Measurements from ENCODE around the gene ABCB9. TPM values are rescaled to one million over a fixed set of nuclear protein-coding genes. Genes with fewer than 3 reads are reported as not detected.

Gene ABCB9
- total RNA-seq, 2 donors from 2014 or later, result 8.2 to 50.0 TPM

DNA sequence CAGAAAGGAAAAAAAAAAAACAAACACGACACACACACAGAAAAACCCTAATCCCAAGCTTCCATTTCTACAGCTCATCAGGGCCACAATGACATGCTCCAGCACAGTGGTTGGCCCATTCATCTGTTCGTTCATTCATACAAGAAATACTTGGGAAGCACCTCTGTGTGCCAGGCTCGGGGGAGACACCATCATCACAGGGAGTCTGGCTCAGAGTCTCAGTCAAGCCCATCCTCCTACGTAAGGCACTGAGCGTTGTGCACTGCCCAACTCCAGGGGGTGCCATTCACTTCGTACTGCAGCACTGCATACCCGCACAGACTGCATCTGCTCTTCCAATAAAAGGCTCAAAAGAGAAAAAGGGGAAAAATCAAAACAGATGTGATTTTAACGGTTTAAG lies 85.6 kb downstream of the ABCB9 start:
- intact Hi-C loops (cut with DNase I), result no loop called here
- 41% methylated on average over 8 of the region's 8 CpGs for WGBS
- TF ChIP-seq, protein P1, sequence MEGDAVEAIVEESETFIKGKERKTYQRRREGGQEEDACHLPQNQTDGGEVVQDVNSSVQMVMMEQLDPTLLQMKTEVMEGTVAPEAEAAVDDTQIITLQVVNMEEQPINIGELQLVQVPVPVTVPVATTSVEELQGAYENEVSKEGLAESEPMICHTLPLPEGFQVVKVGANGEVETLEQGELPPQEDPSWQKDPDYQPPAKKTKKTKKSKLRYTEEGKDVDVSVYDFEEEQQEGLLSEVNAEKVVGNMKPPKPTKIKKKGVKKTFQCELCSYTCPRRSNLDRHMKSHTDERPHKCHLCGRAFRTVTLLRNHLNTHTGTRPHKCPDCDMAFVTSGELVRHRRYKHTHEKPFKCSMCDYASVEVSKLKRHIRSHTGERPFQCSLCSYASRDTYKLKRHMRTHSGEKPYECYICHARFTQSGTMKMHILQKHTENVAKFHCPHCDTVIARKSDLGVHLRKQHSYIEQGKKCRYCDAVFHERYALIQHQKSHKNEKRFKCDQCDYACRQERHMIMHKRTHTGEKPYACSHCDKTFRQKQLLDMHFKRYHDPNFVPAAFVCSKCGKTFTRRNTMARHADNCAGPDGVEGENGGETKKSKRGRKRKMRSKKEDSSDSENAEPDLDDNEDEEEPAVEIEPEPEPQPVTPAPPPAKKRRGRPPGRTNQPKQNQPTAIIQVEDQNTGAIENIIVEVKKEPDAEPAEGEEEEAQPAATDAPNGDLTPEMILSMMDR (IDR thresholded peaks at IDR 0.05), result peak in 1 of 4 experiments; percentile 34
- no peak for TF ChIP-seq POLR2AphosphoS5 (IDR thresholded peaks at IDR 0.05)
- no peak for DNase-seq (ENCODE audit: low spot score)
- H3K27ac ChIP-seq, result no peak overlapping the region
- H3K4me3 ChIP-seq, result no peak overlapping the region
- H3K27me3 ChIP-seq (replicated peaks; ENCODE audit: insufficient read depth), result no peaks in the 10 kb centered on the region
- no peaks in the 10 kb centered on the region for H3K36me3 ChIP-seq
- H3K4me1 ChIP-seq (replicated peaks), result peaks cover 15% of the 10 kb centered on the region
- no peaks in the 10 kb centered on the region for H3K9me3 ChIP-seq

DNA sequence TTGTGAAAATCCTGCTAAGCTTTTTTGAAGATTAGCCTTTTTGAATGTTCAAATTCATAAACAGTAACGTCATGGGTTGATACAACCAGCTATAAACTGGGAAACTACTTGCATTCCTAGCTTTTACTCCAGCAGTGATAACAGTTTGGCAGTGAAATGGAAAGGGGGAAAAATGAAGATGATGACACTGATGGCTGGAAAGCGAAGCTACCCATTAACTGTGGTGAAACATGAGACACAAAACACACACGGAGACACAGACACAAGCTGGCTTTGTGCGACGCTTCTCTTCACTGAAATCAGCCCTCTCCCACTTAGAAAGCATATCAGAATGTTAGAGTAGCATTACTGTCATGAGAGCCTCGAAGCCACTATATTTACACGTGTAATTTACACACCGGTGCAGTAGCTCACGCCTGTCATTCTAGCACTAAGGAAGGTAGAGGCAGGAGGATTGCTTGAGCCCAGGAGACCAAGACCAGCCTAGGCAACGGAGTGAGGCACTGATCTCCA lies 86.1 kb downstream of the ABCB9 start:
- Histone ChIP-seq H3K4me1 (replicated peaks) (peaks cover 15% of the 10 kb centered on the region), H3K9me3 (no peaks in the 10 kb centered on the region), H3K4me3 (no peak overlapping the region), H3K27ac (no peak overlapping the region), H3K27me3 (replicated peaks; ENCODE audit: insufficient read depth) (no peaks in the 10 kb centered on the region), H3K36me3 (no peaks in the 10 kb centered on the region)
- WGBS, result 35% methylated on average over 10 of the region's 10 CpGs
- intact Hi-C loops (cut with DNase I), result no loop called here
- no peak for DNase-seq (ENCODE audit: low spot score)
- TF ChIP-seq POLR2AphosphoS5 (IDR thresholded peaks at IDR 0.05) (no peak), POLR2A (IDR thresholded peaks at IDR 0.05) (no peak)
- TF ChIP-seq, protein P1 (IDR thresholded peaks at IDR 0.05), result no peak

Small RNA genes within 50 kb of the gene (microRNA-seq; reads per million reads assigned to microRNA genes)
- not detected for gene MIR4304

Small RNA genes within 50 kb of the gene (small RNA-seq; reads per million reads assigned to genes)
- gene ARL6IP4 (0 reads per million in 2 donors), gene MIR4304 (0 reads per million in 2 donors)

Other genes starting within 250 kb of the ABCB9 start
- gene HCAR3, start 249.7 kb downstream of the ABCB9 start, total RNA-seq, result under 1 TPM; 0.23 to 0.40 TPM
- gene HCAR1, start 235.6 kb downstream of the ABCB9 start, total RNA-seq, result under 1 TPM; 0.73 to 0.80 TPM
- 10 to 100 TPM; 20.4 to 32.8 TPM for gene DENR, start 213.6 kb downstream of the ABCB9 start, total RNA-seq
- gene CCDC62, start 191.9 kb downstream of the ABCB9 start, total RNA-seq, result 1 to 10 TPM in 1 of 2 donors, under 1 TPM in 1; 0.73 to 8.5 TPM
- gene HIP1R, start 131.0 kb downstream of the ABCB9 start, total RNA-seq, result 10 to 100 TPM; 45.1 to 79.3 TPM
- 10 to 100 TPM; 37.6 to 67.7 TPM for gene VPS37B, start 70.3 kb downstream of the ABCB9 start, total RNA-seq
- 10 to 100 TPM; 26.3 to 27.6 TPM for gene OGFOD2, start 8.8 kb upstream of the ABCB9 start, total RNA-seq
- gene ARL6IP4, start 14.2 kb upstream of the ABCB9 start, total RNA-seq, result 100 to 1,000 TPM; 232 to 257 TPM
- gene PITPNM2, start 184.6 kb upstream of the ABCB9 start, total RNA-seq, result 10 to 100 TPM in 1 of 2 donors, 1 to 10 TPM in 1; 2.4 to 15.7 TPM

Measured in prostate gland (tissue), 2 donors.